ENCODE results near the gene HOXC11. TPM values are rescaled to one million over a fixed set of nuclear protein-coding genes. Genes with fewer than 3 reads are reported as not detected.

Gene HOXC11
- total and polyA plus RNA-seq, 2 of the 4 experiments (the other 2 are of a cell fraction): not detected

GRCh38 chr12:54020591-54021405, 47.9 kb downstream of the HOXC11 start:
- 69% methylated on average over 16 of the region's 23 CpGs; no CpG with 5 or more reads in 1 of the 2 experiments for WGBS, 2 experiments (ENCODE audit: extremely low coverage in 2 of 2, insufficient read length in 1 of 2)
- H3K9me3 ChIP-seq (ENCODE audit: control insufficient read depth, insufficient read depth, low read length): no peaks in the 10 kb centered on the region
- H4K91ac ChIP-seq (ENCODE audit: insufficient read depth, low read depth, low read length): no peak overlapping the region
- no peak overlapping the region for H3K18ac ChIP-seq (ENCODE audit: low read depth, low read length)
- no peak overlapping the region for H3K4me3 ChIP-seq (ENCODE audit: insufficient read depth, low read depth, low read length)
- no peaks in the 10 kb centered on the region for H4K20me1 ChIP-seq (ENCODE audit: insufficient read depth, low read length)
- H3K79me1 ChIP-seq (ENCODE audit: low read depth in 1 of 2, low read length in 2 of 2): no peaks in the 10 kb centered on the region
- ATAC-seq (ENCODE audit: low read depth): no peak
- no peak overlapping the region for H3K27ac ChIP-seq (ENCODE audit: insufficient read depth, low read length)
- no peak overlapping the region for H3K4ac ChIP-seq (ENCODE audit: low read depth, low read length)
- H3K4me1 ChIP-seq (ENCODE audit: control insufficient read depth, insufficient read depth, low read length): no peaks in the 10 kb centered on the region
- H2AK5ac ChIP-seq (ENCODE audit: low read depth, low read length): no peak overlapping the region
- no peak overlapping the region for H2BK5ac ChIP-seq (ENCODE audit: low read depth, low read length, poor library complexity, severe bottlenecking)
- BruUV-seq (replicated peaks): no TSS peak
- H3K27me3 ChIP-seq (ENCODE audit: control insufficient read depth, insufficient read depth, low read length): peaks cover 85% of the 10 kb centered on the region
- intact Hi-C loops (cut with micrococcal nuclease) (no loop called here), in situ Hi-C loops (cut with MboI; ENCODE audit: low sequenced_read_pairs) (no loop called here), dilution Hi-C loops (cut with HindIII; ENCODE audit: low sequenced_read_pairs, unreplicated experiment) (no loop called here)
- no peaks in the 10 kb centered on the region for H3K36me3 ChIP-seq (ENCODE audit: control insufficient read depth, insufficient read depth, low read length)
- no peak overlapping the region for H4K8ac ChIP-seq (ENCODE audit: low read depth in 2 of 2, low read length in 2 of 2)
- DNase-seq: no peak
- no peak overlapping the region for H3K14ac ChIP-seq (replicated peaks; ENCODE audit: low read depth, low read length)
- H3K23ac ChIP-seq (ENCODE audit: low read depth, low read length): no peak overlapping the region
- H2AK9ac ChIP-seq (replicated peaks; ENCODE audit: low read depth, low read length, poor library complexity): no peak overlapping the region
- no peak overlapping the region for H2BK20ac ChIP-seq (ENCODE audit: low read depth, low read length)
- no peak for TF ChIP-seq CEBPB (IDR thresholded peaks at IDR 0.05; ENCODE audit: low read depth, low read length)
- TF ChIP-seq ELK1 (IDR thresholded peaks at IDR 0.05; ENCODE audit: borderline replicate concordance, low read depth, low read length): no peak
- no peak for TF ChIP-seq MAZ (IDR thresholded peaks at IDR 0.05; ENCODE audit: borderline replicate concordance, low read depth, low read length)
- no peak for TF ChIP-seq USF2 (IDR thresholded peaks at IDR 0.05; ENCODE audit: low read depth, low read length)
- TF ChIP-seq SMC3 (IDR thresholded peaks at IDR 0.05; ENCODE audit: low read depth, low read length): no peak
- no peak for TF ChIP-seq CHD1 (IDR thresholded peaks at IDR 0.05; ENCODE audit: low read depth, low read length)
- TF ChIP-seq NFE2L2 (IDR thresholded peaks at IDR 0.05; ENCODE audit: low read depth, low read length): no peak
- no peak for TF ChIP-seq RAD21 (IDR thresholded peaks at IDR 0.05; ENCODE audit: low read length)
- no peak for TF ChIP-seq POLR2A (IDR thresholded peaks at IDR 0.05; ENCODE audit: low read depth, low read length)
- no peak for TF ChIP-seq MAFK (IDR thresholded peaks at IDR 0.05; ENCODE audit: low read depth, low read length)
- TF ChIP-seq FOS (IDR thresholded peaks at IDR 0.05; ENCODE audit: low read depth, low read length): no peak
- no peak for TF ChIP-seq RCOR1 (IDR thresholded peaks at IDR 0.05; ENCODE audit: insufficient replicate concordance, low read length)
- TF ChIP-seq CTCF (conservative IDR thresholded peaks at IDR 0.05; ENCODE audit: low read depth, low read length): no peak
- TF ChIP-seq RFX5 (IDR thresholded peaks at IDR 0.05; ENCODE audit: low read depth, low read length): no peak
- TF ChIP-seq MXI1 (IDR thresholded peaks at IDR 0.05; ENCODE audit: borderline replicate concordance, low read depth, low read length): no peak
- TF ChIP-seq BHLHE40 (IDR thresholded peaks at IDR 0.05; ENCODE audit: low read depth, low read length): no peak
- H2AFZ ChIP-seq (replicated peaks; ENCODE audit: low read length, poor library complexity): no peak overlapping the region
- CTCF ChIA-PET: no interaction called here
- no peak overlapping the region for H2BK120ac ChIP-seq (ENCODE audit: low read depth, low read length)
- no peaks in the 10 kb centered on the region for H3K9me1 ChIP-seq (ENCODE audit: insufficient read depth, low read length)
- POLR2A ChIA-PET (ENCODE audit: unreplicated experiment): no interaction called here
- H2BK15ac ChIP-seq (ENCODE audit: low read depth, low read length): no peak overlapping the region
- no peak overlapping the region for H4K5ac ChIP-seq (ENCODE audit: low read depth, low read length)
- H3K56ac ChIP-seq (ENCODE audit: extremely low read depth, insufficient read depth, low read length): no peak overlapping the region
- no peak overlapping the region for H3K4me2 ChIP-seq (ENCODE audit: low read depth, low read length)
- no peak overlapping the region for H3K9ac ChIP-seq (ENCODE audit: low read depth, low read length)
